Effector CD8-positive, alpha-beta T cell (primary cell): Measurements from ENCODE around the gene FITM1.

Source experiments
- DNase-seq: peaks from one replicate; lab custom pipeline; 2025; lab: John Stamatoyannopoulos, UW

Gene FITM1

GRCh38 chr14:24119691-24120090 is 10.8 kb upstream of the FITM1 start:
- no peak for DNase-seq

GRCh38 chr14:24121210-24121609 is 9.2 kb upstream of the FITM1 start:
- no peak for DNase-seq

GRCh38 chr14:24122416-24122815 is 8.0 kb upstream of the FITM1 start:
- no peak for DNase-seq

- DNase-seq, result no peak
Measured at GRCh38 chr14:24122898-24123297, 7.6 kb upstream of the FITM1 start.

GRCh38 chr14:24123424-24124417 is 6.7 kb upstream of the FITM1 start:
- no peak for DNase-seq

- no peak for DNase-seq
Measured at GRCh38 chr14:24126939-24127338, 3.5 kb upstream of the FITM1 start.

- DNase-seq, result no peak
Measured at GRCh38 chr14:24127673-24128072, 2.8 kb upstream of the FITM1 start.

GRCh38 chr14:24129410-24129998 is 955 bp upstream of the FITM1 start:
- no peak for DNase-seq

- DNase-seq, result no peak
Measured at GRCh38 chr14:24130717-24131548, 474 bp downstream of the FITM1 start.

GRCh38 chr14:24131549-24131966 is 1.1 kb downstream of the FITM1 start:
- DNase-seq, result no peak

- DNase-seq, result no peak
Measured at GRCh38 chr14:24132061-24132685, 1.7 kb downstream of the FITM1 start.

- no peak for DNase-seq
Measured at GRCh38 chr14:24132976-24133375, 2.5 kb downstream of the FITM1 start.

- no peak for DNase-seq
Measured at GRCh38 chr14:24133735-24134134, 3.3 kb downstream of the FITM1 start.

GRCh38 chr14:24135584-24135833 is 5.0 kb downstream of the FITM1 start:
- DNase-seq, result no peak

- DNase-seq, result peak; percentile 87
Measured at GRCh38 chr14:24135834-24136683, 5.6 kb downstream of the FITM1 start, which contains the start of gene PSME1. PSME1 (plus strand) TSS chr14:24136194; CDS start chr14:24136263, 69 bp downstream.

- DNase-seq, result no peak
Measured at GRCh38 chr14:24136684-24137528, 6.4 kb downstream of the FITM1 start.

GRCh38 chr14:24137529-24138395 is 7.3 kb downstream of the FITM1 start:
- DNase-seq, result no peak

- DNase-seq, result no peak
Measured at GRCh38 chr14:24138396-24139271, 8.2 kb downstream of the FITM1 start.
